Esophagus squamous epithelium (tissue), 4 donors: Measurements from ENCODE around the gene LAT.

ENCODE experiments used
- POLR2A ChIP-seq, 4 donors: fragments of 450-650 bp; IDR thresholded peaks; one replicate each; pipeline ENCODE4 v1.6.1; 2017; ENCODE audit warnings: antibody characterized with exemption in 4 of 4, mild to moderate bottlenecking in 4 of 4, moderate library complexity in 3 of 4
- TF ChIP-seq, protein P1 (sequence below), 6 experiments: fragments of 450-650 bp in 4 of 6; fragments of 200-600 bp in 2 of 6; sonication (generic) in 2 of 6; IDR thresholded peaks; one replicate each; pipeline ENCODE4 v1.5.1; 2016 to 2019; ENCODE audit warnings: antibody characterized with exemption in 6 of 6, mild to moderate bottlenecking in 4 of 6, moderate library complexity in 4 of 6

DNA sequence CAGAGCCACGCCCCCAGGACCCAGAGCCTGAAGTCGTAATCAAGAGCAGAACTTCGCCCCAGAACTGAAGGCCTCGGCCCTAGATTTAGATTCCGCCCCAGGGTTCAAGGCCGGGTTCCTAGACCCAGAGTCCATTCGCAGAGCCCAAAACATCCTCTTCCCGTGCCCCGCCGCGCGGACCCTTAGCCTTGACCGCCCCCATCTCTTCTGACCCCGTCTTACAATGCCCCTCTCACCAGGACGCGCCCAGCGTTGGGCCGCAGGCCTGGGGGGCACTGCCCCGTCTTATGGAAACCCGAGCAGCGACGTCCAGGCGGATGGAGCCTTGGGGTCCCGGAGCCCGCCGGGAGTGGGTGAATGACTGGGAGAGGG, 48.1 kb upstream of the LAT start:
- TF ChIP-seq, protein P1, sequence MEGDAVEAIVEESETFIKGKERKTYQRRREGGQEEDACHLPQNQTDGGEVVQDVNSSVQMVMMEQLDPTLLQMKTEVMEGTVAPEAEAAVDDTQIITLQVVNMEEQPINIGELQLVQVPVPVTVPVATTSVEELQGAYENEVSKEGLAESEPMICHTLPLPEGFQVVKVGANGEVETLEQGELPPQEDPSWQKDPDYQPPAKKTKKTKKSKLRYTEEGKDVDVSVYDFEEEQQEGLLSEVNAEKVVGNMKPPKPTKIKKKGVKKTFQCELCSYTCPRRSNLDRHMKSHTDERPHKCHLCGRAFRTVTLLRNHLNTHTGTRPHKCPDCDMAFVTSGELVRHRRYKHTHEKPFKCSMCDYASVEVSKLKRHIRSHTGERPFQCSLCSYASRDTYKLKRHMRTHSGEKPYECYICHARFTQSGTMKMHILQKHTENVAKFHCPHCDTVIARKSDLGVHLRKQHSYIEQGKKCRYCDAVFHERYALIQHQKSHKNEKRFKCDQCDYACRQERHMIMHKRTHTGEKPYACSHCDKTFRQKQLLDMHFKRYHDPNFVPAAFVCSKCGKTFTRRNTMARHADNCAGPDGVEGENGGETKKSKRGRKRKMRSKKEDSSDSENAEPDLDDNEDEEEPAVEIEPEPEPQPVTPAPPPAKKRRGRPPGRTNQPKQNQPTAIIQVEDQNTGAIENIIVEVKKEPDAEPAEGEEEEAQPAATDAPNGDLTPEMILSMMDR (IDR thresholded peaks at IDR 0.05), result no peak
- no peak for TF ChIP-seq POLR2A (IDR thresholded peaks at IDR 0.05)
